ENCODE measurements around the gene MAZ. TPM values are rescaled to one million over a fixed set of nuclear protein-coding genes. Genes with fewer than 3 reads are reported as not detected.

The MAZ gene
- total and polyA plus RNA-seq, 2 of the 8 experiments (the other 6 are each of a cell fraction or from before 2014, with no cell fraction given): 219 to 380 TPM

GRCh38 chr16:29860218-29860617 is 53.9 kb downstream of the MAZ start (continued):
- TF ChIP-seq JUN (IDR thresholded peaks at IDR 0.05; ENCODE audit: low read depth, low read length): no peak
- TF ChIP-seq JUND (IDR thresholded peaks at IDR 0.05; ENCODE audit: low read length): no peak
- TF ChIP-seq TCF12 (IDR thresholded peaks at IDR 0.05; ENCODE audit: low read depth, low read length): no peak
- TF ChIP-seq GTF2F1 (IDR thresholded peaks at IDR 0.05; ENCODE audit: borderline replicate concordance, low read depth, low read length): no peak
- no peak for TF ChIP-seq NRF1 (IDR thresholded peaks at IDR 0.05; ENCODE audit: low read depth, low read length)

Small RNA genes within 50 kb of the gene (small RNA-seq; reads per million reads assigned to genes)
- gene AC009133.6 (ENCODE audit: insufficient read depth) (not detected), gene AC120114.4 (ENCODE audit: insufficient read depth) (not detected)

Other genes with a start within 250 kb of the MAZ start
- gene SPN, start 143.3 kb upstream of the MAZ start, total RNA-seq (2021; fragmentation: NEBNext Ultra II Directional; extraction: Animal tissue kit (Norgen Biotek cat#: 25700)): 1.6 and 1.8 TPM in 2 replicates
- 1.3 and 1.5 TPM in 2 replicates for gene SPN, start 143.3 kb upstream of the MAZ start, polyA plus RNA-seq (2011; rRNA removed)
- 102 and 106 TPM in 2 replicates for gene QPRT, start 127.3 kb upstream of the MAZ start, total RNA-seq (2021; fragmentation: NEBNext Ultra II Directional; extraction: Animal tissue kit (Norgen Biotek cat#: 25700))
- gene QPRT, start 127.3 kb upstream of the MAZ start, polyA plus RNA-seq (2011; rRNA removed): 89.0 and 119 TPM in 2 replicates
- not detected in 2 replicates for gene C16orf54, start 60.5 kb upstream of the MAZ start, total RNA-seq (2021; fragmentation: NEBNext Ultra II Directional; extraction: Animal tissue kit (Norgen Biotek cat#: 25700))
- gene C16orf54, start 60.5 kb upstream of the MAZ start, polyA plus RNA-seq (2011; rRNA removed): not detected in 2 replicates
- gene ZG16, start 28.3 kb upstream of the MAZ start, total RNA-seq (2021; fragmentation: NEBNext Ultra II Directional; extraction: Animal tissue kit (Norgen Biotek cat#: 25700)): not detected in 2 replicates
- not detected in 2 replicates for gene ZG16, start 28.3 kb upstream of the MAZ start, polyA plus RNA-seq (2011; rRNA removed)
- 142 and 145 TPM in 2 replicates for gene KIF22, start 15.8 kb upstream of the MAZ start, total RNA-seq (2021; fragmentation: NEBNext Ultra II Directional; extraction: Animal tissue kit (Norgen Biotek cat#: 25700))
- 139 and 161 TPM in 2 replicates for gene KIF22, start 15.8 kb upstream of the MAZ start, polyA plus RNA-seq (2011; rRNA removed)
- gene PRRT2, start 5.7 kb downstream of the MAZ start, total RNA-seq (2021; fragmentation: NEBNext Ultra II Directional; extraction: Animal tissue kit (Norgen Biotek cat#: 25700)): 12.8 and 16.6 TPM in 2 replicates
- gene PRRT2, start 5.7 kb downstream of the MAZ start, polyA plus RNA-seq (2011; rRNA removed): 32.6 and 49.7 TPM in 2 replicates
- gene PAGR1, start 9.6 kb downstream of the MAZ start, total RNA-seq (2021; fragmentation: NEBNext Ultra II Directional; extraction: Animal tissue kit (Norgen Biotek cat#: 25700)): 56.4 and 56.6 TPM in 2 replicates
- 35.4 and 53.5 TPM in 2 replicates for gene PAGR1, start 9.6 kb downstream of the MAZ start, polyA plus RNA-seq (2011; rRNA removed)
- 1.9 and 2.9 TPM in 2 replicates for gene MVP, start 13.9 kb downstream of the MAZ start, total RNA-seq (2021; fragmentation: NEBNext Ultra II Directional; extraction: Animal tissue kit (Norgen Biotek cat#: 25700))
- 1.9 and 4.3 TPM in 2 replicates for gene MVP, start 13.9 kb downstream of the MAZ start, polyA plus RNA-seq (2011; rRNA removed)
- gene CDIPT, start 56.7 kb downstream of the MAZ start, total RNA-seq (2021; fragmentation: NEBNext Ultra II Directional; extraction: Animal tissue kit (Norgen Biotek cat#: 25700)): 69.2 and 70.9 TPM in 2 replicates
- gene CDIPT, start 56.7 kb downstream of the MAZ start, polyA plus RNA-seq (2011; rRNA removed): 140 and 190 TPM in 2 replicates
- gene SEZ6L2, start 93.0 kb downstream of the MAZ start, total RNA-seq (2021; fragmentation: NEBNext Ultra II Directional; extraction: Animal tissue kit (Norgen Biotek cat#: 25700)): 43.5 and 46.6 TPM in 2 replicates
- gene SEZ6L2, start 93.0 kb downstream of the MAZ start, polyA plus RNA-seq (2011; rRNA removed): 47.7 and 65.7 TPM in 2 replicates
- gene ASPHD1, start 94.0 kb downstream of the MAZ start, total RNA-seq (2021; fragmentation: NEBNext Ultra II Directional; extraction: Animal tissue kit (Norgen Biotek cat#: 25700)): 17.8 and 18.6 TPM in 2 replicates
- gene ASPHD1, start 94.0 kb downstream of the MAZ start, polyA plus RNA-seq (2011; rRNA removed): 14.1 and 14.5 TPM in 2 replicates
- gene KCTD13, start 119.7 kb downstream of the MAZ start, total RNA-seq (2021; fragmentation: NEBNext Ultra II Directional; extraction: Animal tissue kit (Norgen Biotek cat#: 25700)): 10.8 and 12.3 TPM in 2 replicates
- gene KCTD13, start 119.7 kb downstream of the MAZ start, polyA plus RNA-seq (2011; rRNA removed): 9.2 and 14.0 TPM in 2 replicates
- gene TMEM219, start 155.6 kb downstream of the MAZ start, total RNA-seq (2021; fragmentation: NEBNext Ultra II Directional; extraction: Animal tissue kit (Norgen Biotek cat#: 25700)): 60.2 and 64.9 TPM in 2 replicates
- 116 and 150 TPM in 2 replicates for gene TMEM219, start 155.6 kb downstream of the MAZ start, polyA plus RNA-seq (2011; rRNA removed)
- 32.6 and 34.2 TPM in 2 replicates for gene TAOK2, start 167.3 kb downstream of the MAZ start, total RNA-seq (2021; fragmentation: NEBNext Ultra II Directional; extraction: Animal tissue kit (Norgen Biotek cat#: 25700))
- 13.5 and 18.0 TPM in 2 replicates for gene TAOK2, start 167.3 kb downstream of the MAZ start, polyA plus RNA-seq (2011; rRNA removed)
- gene HIRIP3, start 189.1 kb downstream of the MAZ start, total RNA-seq (2021; fragmentation: NEBNext Ultra II Directional; extraction: Animal tissue kit (Norgen Biotek cat#: 25700)): 17.7 and 18.5 TPM in 2 replicates
- 11.9 and 14.0 TPM in 2 replicates for gene HIRIP3, start 189.1 kb downstream of the MAZ start, polyA plus RNA-seq (2011; rRNA removed)
- gene INO80E, start 189.7 kb downstream of the MAZ start, total RNA-seq (2021; fragmentation: NEBNext Ultra II Directional; extraction: Animal tissue kit (Norgen Biotek cat#: 25700)): 91.2 and 92.7 TPM in 2 replicates
- 43.0 and 110 TPM in 2 replicates for gene INO80E, start 189.7 kb downstream of the MAZ start, polyA plus RNA-seq (2011; rRNA removed)
- 10.3 and 13.9 TPM in 2 replicates for gene DOC2A, start 204.5 kb downstream of the MAZ start, total RNA-seq (2021; fragmentation: NEBNext Ultra II Directional; extraction: Animal tissue kit (Norgen Biotek cat#: 25700))
- 20.7 and 34.2 TPM in 2 replicates for gene DOC2A, start 204.5 kb downstream of the MAZ start, polyA plus RNA-seq (2011; rRNA removed)
- gene C16orf92, start 216.7 kb downstream of the MAZ start, total RNA-seq (2021; fragmentation: NEBNext Ultra II Directional; extraction: Animal tissue kit (Norgen Biotek cat#: 25700)): not detected in 2 replicates
- not detected in 2 replicates for gene C16orf92, start 216.7 kb downstream of the MAZ start, polyA plus RNA-seq (2011; rRNA removed)
- 26.9 and 27.8 TPM in 2 replicates for gene TLCD3B, start 224.7 kb downstream of the MAZ start, total RNA-seq (2021; fragmentation: NEBNext Ultra II Directional; extraction: Animal tissue kit (Norgen Biotek cat#: 25700))
- 15.2 and 23.0 TPM in 2 replicates for gene TLCD3B, start 224.7 kb downstream of the MAZ start, polyA plus RNA-seq (2011; rRNA removed)

All from H1 (cell line).